GM19452 (cell line): ENCODE results near the gene ACSS1.
"Not testable (repeated sequence)": the region's sequence is repeated elsewhere in the genome, so short reads cannot be mapped to it uniquely, and the experiment has no call there.

Experiments used
- ATAC-seq: cut with Tn5 transposase; IDR thresholded peaks from one replicate; pipeline ENCODE4 v1.9.1; 2021; ENCODE audit not compliant: unreplicated experiment

The ACSS1 gene

DNA sequence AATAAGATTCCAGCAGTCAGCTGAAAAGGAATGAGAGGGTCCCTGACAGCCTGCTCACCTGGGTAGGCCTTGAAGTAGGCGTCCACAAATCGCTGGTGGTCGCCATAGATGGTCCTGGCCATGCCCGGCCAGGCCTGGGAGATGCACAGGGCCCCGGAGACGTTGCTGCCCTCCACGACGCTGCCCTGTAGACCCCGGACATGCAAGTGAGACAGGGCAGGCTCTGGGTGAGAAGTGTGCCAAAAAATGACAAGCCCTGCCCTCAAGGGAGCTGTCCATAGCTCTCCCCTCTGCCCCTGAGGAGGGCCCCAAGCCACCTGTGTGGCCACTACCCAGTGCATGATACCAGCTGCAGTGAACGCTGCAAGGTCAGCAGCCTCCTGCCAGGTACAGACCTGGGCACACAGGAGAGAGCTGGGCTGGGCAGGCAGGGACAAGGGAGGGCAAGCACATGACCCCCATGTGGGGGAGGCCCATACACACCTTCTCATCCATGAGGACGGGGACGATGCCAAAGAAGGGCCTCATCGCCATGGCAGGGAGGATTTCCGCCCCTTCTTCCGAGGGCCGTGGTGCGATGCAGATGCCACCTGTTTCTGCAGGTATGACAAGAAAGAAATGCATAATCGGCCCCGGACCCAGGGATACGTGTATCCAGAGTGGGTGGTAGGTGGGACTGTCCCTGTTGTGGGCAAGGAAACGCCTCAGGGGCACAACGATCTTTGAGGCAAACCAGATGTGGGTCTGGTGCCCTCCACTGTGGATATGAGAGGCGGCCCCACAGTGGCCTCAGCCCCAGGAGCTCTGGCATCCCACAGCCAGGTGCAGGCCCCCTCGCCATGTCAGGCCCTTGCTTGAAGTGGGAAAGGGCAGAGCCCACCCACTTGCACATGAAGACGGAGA lies 44.2 kb downstream of the ACSS1 start:
- ATAC-seq = no peak

DNA sequence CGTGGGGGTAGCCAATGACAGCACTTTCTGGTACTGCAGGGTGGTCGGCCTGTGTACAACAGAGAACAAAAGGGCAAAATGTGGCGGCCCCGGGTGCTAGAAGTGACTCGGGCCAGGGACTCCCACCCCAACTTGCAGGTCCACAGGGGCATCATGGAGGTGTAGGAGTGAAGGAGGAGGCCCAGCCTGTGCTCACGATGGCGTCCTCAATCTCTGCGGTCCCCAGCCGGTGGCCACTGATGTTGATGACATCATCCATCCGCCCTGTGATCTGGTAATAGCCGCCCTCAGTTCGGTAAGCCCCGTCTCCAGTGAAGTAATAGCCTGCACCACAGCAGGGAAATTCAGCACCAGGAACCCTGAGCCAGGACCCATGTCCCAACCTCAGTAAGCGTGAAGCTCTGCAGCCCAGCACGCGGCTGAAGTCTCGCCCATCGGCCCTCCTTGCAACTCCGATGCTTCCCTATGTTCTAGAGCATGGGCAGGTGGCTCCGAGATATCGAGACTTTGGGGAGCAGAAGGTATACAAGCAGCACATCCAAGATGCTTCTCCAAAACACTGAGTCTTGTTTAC lies 45.2 kb downstream of the ACSS1 start:
- ATAC-seq = no peak

DNA sequence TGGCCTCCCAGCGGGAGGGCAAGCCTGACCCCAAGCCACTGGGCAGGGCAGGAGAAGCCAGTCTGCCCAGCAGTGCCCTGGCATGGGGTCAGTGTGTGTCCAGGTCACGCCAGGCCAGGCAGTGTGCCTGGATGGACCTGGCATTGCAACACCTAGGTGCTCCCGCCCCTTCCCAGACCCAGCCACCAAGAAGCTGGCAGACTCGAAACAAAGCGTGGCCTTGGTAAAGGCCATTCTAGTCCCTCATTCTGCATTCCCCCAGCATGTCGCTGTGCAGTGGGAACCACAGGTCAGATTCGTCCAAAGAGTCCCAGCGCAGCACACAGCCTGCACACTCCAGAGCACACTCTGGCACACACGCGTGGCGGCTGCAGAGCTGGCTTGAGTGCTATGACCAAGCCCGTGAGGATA lies 46.1 kb downstream of the ACSS1 start:
- no peak for ATAC-seq

DNA sequence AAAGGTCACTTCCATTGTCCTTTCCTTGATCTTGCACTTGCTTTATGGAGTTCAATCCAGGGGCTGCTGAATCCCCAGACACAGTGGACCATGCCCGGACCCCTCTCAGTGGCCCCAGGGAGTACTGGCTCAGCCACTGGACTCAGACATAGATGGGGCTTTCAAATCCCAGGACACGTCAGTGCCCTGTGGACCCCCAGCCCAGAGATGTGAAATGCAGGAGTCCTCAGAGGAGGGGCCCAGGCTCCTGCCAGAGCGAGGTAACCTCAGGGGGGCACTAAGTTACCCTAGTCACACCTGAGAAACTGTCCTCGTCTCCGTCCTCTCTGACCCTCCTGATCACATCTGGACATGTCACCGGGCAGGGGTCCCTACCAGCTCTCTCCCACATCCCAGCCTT lies 46.7 kb downstream of the ACSS1 start:
- no peak for ATAC-seq

- ATAC-seq = no peak
Observed at GRCh38 chr20:25009218-25010145, 48.5 kb downstream of the ACSS1 start.

GRCh38 chr20:25008388-25009217 lies 49.3 kb downstream of the ACSS1 start:
- no peak for ATAC-seq

- no peak for ATAC-seq
Observed at GRCh38 chr20:25007491-25008305, 50.2 kb downstream of the ACSS1 start.

GRCh38 chr20:25006431-25007167 lies 51.3 kb downstream of the ACSS1 start:
- ATAC-seq = no peak

GRCh38 chr20:25005661-25006060 lies 52.3 kb downstream of the ACSS1 start:
- no peak for ATAC-seq

GRCh38 chr20:25005220-25005619 lies 52.7 kb downstream of the ACSS1 start:
- no peak for ATAC-seq

GRCh38 chr20:25003002-25003401 lies 54.9 kb downstream of the ACSS1 start:
- ATAC-seq = no peak

DNA sequence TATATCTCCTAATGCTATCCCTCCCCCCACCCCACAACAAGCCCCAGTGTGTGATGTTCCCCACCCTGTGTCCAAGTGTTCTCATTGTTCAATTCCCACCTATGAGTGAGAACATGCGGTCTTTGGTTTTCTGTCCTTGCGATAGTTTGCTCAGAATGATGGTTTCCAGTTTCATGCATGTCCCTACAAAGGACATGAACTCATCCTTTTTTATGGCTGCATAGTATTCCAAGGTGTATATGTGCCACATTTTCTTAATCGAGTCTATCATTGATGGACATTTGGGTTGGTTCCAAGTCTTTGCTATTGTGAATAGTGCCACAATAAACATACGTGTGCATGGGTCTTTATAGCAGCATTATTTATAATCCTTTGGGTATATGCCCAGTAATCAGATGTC lies 56.6 kb downstream of the ACSS1 start:
- not testable (repeated sequence) for ATAC-seq

DNA sequence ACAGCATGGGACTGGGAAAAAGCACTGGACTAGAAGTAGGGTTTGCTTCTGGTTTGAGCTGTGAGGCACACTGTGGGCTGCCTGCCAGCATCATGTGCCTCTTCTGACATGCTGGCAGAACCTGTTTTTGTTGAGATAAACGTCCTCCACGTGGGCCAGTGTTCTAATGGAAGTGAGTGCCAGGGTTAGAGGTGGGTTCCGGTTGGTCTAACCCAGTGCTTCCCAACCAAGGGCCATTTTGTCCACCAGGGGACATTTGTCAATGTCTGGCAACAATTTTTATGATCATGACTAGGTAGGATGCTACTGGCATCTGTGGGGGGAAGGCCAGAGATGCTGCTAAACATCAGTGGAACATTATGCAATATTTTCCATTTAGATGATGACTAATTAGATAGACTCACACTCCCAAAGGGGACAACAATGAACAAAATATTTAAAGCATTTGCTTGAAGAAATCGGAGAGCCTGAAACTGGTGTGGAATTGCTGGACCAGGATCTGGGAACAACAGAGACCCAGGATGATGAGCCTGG lies 57.6 kb downstream of the ACSS1 start:
- no peak for ATAC-seq

DNA sequence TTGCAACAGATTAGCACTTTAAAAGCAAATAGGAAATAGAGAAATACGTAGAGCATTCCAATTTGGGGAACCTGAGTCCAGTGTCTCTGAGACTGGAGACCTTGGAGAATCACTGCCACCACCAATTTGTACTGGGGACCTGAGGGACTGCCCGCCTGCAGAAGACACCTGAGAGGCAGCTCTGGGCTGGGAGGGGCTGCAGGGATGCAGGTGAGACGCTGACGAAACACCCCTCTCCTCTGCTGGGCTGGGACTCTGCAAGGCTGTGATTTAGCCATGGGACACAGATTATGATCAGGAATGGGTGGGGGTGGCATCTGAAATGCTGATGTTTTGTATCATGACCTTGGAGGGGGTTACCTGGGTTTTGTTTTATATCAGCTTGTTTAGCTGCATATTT lies 58.4 kb downstream of the ACSS1 start:
- ATAC-seq = no peak

GRCh38 chr20:24998631-24999445 lies 59.1 kb downstream of the ACSS1 start:
- ATAC-seq = no peak

GRCh38 chr20:24998121-24998520 lies 59.8 kb downstream of the ACSS1 start:
- ATAC-seq = no peak

GRCh38 chr20:24996449-24997377 lies 61.2 kb downstream of the ACSS1 start:
- no peak for ATAC-seq
